ENCODE measurements around the gene APOB. TPM values are rescaled to one million over a fixed set of nuclear protein-coding genes. Genes with fewer than 3 reads are reported as not detected.

Gene APOB
- total and polyA plus RNA-seq, 2 of the 8 experiments (the other 6 are each of a cell fraction or from before 2014, with no cell fraction given), result 0.15 to 0.61 TPM

GRCh38 chr2:20953146-20953824, 90.6 kb downstream of the APOB start (continued):
- TF ChIP-seq NANOG (IDR thresholded peaks at IDR 0.05; ENCODE audit: insufficient read depth, low read depth, low read length, poor library complexity, severe bottlenecking), result no peak

Other genes starting within 250 kb of the APOB start
- gene LDAH, start 221.0 kb downstream of the APOB start, total RNA-seq (2021; fragmentation: NEBNext Ultra II Directional; extraction: Animal tissue kit (Norgen Biotek cat#: 25700)), result 22.9 and 26.3 TPM in 2 replicates
- gene LDAH, start 221.0 kb downstream of the APOB start, polyA plus RNA-seq (2011; rRNA removed), result 10.9 and 11.3 TPM in 2 replicates
- not detected in 2 replicates for gene TDRD15, start 79.9 kb upstream of the APOB start, total RNA-seq (2021; fragmentation: NEBNext Ultra II Directional; extraction: Animal tissue kit (Norgen Biotek cat#: 25700))
- gene TDRD15, start 79.9 kb upstream of the APOB start, polyA plus RNA-seq (2011; rRNA removed), result not detected in 2 replicates

All from H1 (cell line).